Thymus (tissue), 11 donors: ENCODE results near the gene RPS8. TPM values are rescaled to one million over a fixed set of nuclear protein-coding genes. Genes with fewer than 3 reads are reported as not detected.
"Not testable (repeated sequence)": the region's sequence is repeated elsewhere in the genome, so short reads cannot be mapped to it uniquely, and the experiment has no call there.

Experiments used
- DNase-seq, 9 donors: peaks; one replicate each; pipeline ENCODE4 v3.0.0-alpha.2; 2013; ENCODE audit warnings: low spot score in 9 of 9, low read depth in 6 of 9, missing footprints in 1 of 9
- H3K27ac ChIP-seq, 2 donors: one replicate each; pipeline ENCODE4 v1.5.1; 2013; ENCODE audit warnings: control low read depth in 1 of 2, low read depth in 1 of 2, low read length in 1 of 2, mild to moderate bottlenecking in 1 of 2, moderate library complexity in 1 of 2
- H3K27me3 ChIP-seq, 2 donors: one replicate each; pipeline ENCODE4 v1.5.1; 2013; ENCODE audit warnings: low read length in 1 of 2; ENCODE audit not compliant: control insufficient read depth in 2 of 2, insufficient read depth in 1 of 2
- H3K36me3 ChIP-seq, 2 donors: one replicate each; pipeline ENCODE4 v1.5.1; 2013; ENCODE audit warnings: low read length in 1 of 2, mild to moderate bottlenecking in 1 of 2, moderate library complexity in 1 of 2; ENCODE audit not compliant: control insufficient read depth in 2 of 2, insufficient read depth in 2 of 2
- H3K4me1 ChIP-seq, 2 donors: one replicate each; pipeline ENCODE4 v1.5.1; 2013; ENCODE audit warnings: low read length in 2 of 2; ENCODE audit not compliant: control insufficient read depth in 2 of 2, insufficient read depth in 2 of 2
- H3K4me3 ChIP-seq, 2 donors: one replicate each; pipeline ENCODE4 v1.5.1; 2013; ENCODE audit warnings: low read length in 2 of 2, control low read depth in 1 of 2, mild to moderate bottlenecking in 1 of 2
- H3K9me3 ChIP-seq, 2 donors: one replicate each; pipeline ENCODE4 v1.5.1; 2013; ENCODE audit warnings: low read length in 1 of 2, mild to moderate bottlenecking in 1 of 2; ENCODE audit not compliant: control insufficient read depth in 2 of 2, insufficient read depth in 1 of 2
- WGBS: extraction: QIAGEN DNeasy Blood & Tissue Kit; methylation state at CpG from one replicate; pipeline ENCODE4 v1.1.7; 2013; 5-methylcytosine and 5-hydroxymethylcytosine counted together
- polyA plus RNA-seq: library from polyadenylated mRNA; stranded (reverse); fragments of 200-250 nt; gene quantifications from one replicate; pipeline ENCODE4 v1.2.3, GENCODE V29; 2013
- total RNA-seq: library from RNA; stranded (reverse); fragments of 120-200 nt; gene quantifications from one replicate; pipeline ENCODE4 v1.2.4, GENCODE V29; 2013
- donor health status: healthy.

Gene RPS8
- total and polyA plus RNA-seq, 2 donors = 3,262 to 3,732 TPM

DNA sequence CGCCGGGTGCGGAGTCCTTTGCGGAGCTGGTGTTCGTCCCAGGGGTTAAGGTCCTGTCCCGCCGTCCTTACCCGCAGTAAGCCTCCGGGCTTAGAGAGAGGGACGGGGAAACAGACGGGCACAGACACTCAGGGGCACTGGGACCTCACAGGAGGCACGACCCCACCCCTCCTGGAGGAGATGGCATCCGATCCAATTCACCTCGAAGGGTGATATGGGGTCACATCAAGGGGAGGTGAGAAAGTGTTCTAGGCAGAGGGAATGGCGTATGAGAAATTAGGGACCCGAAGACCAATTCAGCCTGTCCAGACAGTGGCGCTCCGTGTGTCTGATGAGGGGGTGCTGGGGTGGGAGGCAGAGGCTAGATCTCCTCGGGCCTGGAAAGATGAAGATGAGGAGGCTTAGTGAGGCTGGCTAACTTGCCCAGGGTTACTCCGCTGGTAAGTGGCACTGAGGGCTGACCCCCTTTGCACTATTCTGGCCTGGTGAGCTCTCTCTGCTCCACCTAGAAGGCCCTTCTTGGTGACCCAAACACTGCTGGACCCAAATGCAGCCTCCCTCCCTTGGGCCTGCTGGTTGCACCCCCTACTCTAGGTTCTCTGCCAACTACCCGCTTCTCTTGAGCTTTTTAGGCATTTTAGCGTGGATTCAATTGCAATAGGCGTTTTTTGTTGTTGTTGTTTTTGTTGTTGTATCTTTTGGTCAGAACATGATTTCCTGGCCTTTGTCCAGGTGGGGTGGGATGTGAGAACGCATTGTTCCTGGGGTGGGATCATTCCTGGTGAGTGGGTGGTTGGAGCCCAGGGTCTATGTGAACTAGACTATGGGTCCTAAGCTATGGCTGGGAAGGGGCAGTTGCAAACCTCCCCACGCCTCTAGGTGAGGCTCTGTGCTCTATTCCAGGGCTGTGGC, 45.2 kb downstream of the RPS8 start:
- H3K27ac ChIP-seq = peak overlapping the region; percentile 96 to 99
- no peaks in the 10 kb centered on the region for H3K27me3 ChIP-seq
- H3K4me1 ChIP-seq = peaks cover 3 to 19% of the 10 kb centered on the region in 2 donors
- WGBS = 30% methylated on average over 25 of the region's 25 CpGs
- DNase-seq = no peak
- no peaks in the 10 kb centered on the region for H3K36me3 ChIP-seq
- H3K9me3 ChIP-seq = no peaks in the 10 kb centered on the region
- peak overlapping the region; percentile 71 to 83 for H3K4me3 ChIP-seq

DNA sequence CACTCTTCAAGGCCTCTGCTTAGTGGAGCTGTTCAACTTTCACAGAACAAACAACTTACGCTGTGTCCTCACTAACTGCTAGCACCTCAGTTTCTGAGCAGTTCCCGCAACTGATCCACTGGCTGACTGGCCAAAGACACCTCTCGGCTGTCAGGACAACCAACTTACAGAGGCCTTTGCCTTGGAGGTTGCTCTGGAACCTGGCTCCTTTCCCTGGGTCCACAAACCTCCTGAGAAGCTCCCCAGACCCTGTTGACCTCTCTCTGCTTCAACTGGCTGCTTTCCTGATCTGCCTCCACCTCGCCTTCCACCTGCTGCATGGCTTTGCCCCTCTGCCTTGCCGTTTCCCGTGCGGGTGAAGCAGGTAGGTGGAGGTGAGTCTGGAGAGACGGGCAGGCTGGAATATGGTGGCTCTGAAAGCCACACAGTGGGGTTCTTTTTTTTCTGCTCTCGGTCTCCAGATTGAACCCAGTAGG, 45.9 kb downstream of the RPS8 start:
- peaks cover 3 to 19% of the 10 kb centered on the region in 2 donors for H3K4me1 ChIP-seq
- DNase-seq = no peak
- no peak overlapping the region for H3K27ac ChIP-seq
- no peak overlapping the region for H3K4me3 ChIP-seq
- H3K9me3 ChIP-seq = no peaks in the 10 kb centered on the region
- WGBS = 97% methylated on average over 9 of the region's 9 CpGs
- H3K27me3 ChIP-seq = no peaks in the 10 kb centered on the region
- no peaks in the 10 kb centered on the region for H3K36me3 ChIP-seq

DNA sequence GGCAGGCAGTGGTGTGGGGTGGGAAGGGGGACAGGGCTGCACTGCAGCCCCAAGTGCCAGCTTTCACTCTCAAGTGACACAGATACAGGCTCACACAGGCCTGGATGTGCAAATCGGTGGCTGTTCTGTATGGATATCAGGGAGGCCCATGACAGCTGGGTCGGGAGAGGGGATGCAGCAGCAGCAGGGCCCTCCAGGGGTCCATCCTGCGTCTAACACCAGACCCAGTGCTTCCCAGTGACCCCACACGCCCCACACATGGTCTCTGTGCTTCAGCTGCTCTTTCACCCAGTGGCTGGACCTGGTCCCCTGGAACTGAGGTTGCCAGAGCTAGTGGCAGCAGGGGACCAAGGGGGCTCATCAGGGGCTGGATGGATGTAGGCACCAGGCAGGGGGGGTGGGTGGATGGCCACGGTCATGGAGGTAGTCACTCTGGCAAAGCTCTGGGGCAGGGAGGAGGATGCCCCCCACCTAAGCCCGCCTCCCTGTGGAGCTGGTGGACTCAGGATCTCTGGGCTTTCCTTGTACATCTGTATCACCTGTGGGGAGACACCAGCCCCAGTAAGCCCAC, 46.9 kb downstream of the RPS8 start:
- no peak overlapping the region for H3K27ac ChIP-seq

DNA sequence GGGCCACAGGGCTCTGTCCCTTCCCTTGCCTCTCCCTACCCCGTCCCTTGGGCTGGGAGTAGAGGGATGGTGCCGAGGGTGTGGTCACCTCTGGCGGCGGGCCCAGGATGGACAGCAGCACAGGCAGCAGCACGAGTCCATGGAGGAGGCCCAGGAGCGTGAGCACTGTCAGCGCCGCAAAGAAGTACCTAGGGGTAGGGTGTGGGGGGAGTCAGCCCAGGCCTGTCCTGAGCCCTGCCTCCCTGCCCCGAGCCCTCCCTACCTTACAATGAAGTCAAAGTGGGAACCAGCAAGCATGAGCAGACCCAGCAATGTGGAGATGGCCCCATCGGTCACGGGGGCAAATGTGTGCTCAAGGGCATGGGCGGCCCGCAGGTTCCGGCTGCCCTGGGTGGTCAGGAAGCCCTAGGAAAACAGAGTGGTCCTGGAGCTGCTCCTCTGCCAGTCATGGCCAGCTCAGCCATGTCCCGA, 47.7 kb downstream of the RPS8 start:
- Histone ChIP-seq H3K4me3 (no peak overlapping the region), H3K9me3 (no peaks in the 10 kb centered on the region), H3K27me3 (no peaks in the 10 kb centered on the region), H3K4me1 (peaks cover 3 to 26% of the 10 kb centered on the region in 2 donors), H3K36me3 (no peaks in the 10 kb centered on the region), H3K27ac (no peak overlapping the region)
- no peak for DNase-seq
- WGBS = 98% methylated on average over 15 of the region's 15 CpGs

More for the DNA sequence above, 46.9 kb downstream of the RPS8 start:
- 97% methylated on average over 6 of the region's 6 CpGs for whole genome bisulfite sequencing
- Histone ChIP-seq H3K36me3 (no peaks in the 10 kb centered on the region), H3K27me3 (no peaks in the 10 kb centered on the region), H3K4me3 (no peak overlapping the region), H3K9me3 (no peaks in the 10 kb centered on the region), H3K4me1 (peaks cover 3 to 26% of the 10 kb centered on the region in 2 donors)
- no peak for DNase-seq

DNA sequence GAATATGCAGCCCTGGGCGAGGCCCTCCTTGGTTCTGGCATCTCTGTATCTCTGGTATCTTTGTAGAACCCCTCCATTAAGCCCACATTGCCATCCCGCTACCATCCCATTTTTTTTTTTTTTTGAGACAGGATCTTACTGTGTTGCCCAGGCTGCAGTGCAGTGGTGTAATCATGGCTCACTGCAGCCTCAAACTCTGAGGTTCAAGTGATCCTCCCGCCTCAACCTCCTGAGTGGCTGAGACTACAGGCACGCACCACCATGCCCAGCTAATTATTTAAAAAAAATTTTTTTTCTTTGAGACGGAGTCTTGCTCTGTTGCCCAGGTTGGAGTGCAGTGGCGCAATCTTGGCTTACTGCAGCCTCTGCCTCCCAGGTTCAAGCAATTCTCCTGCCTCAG, 49.1 kb downstream of the RPS8 start:
- H3K9me3 ChIP-seq, H3K36me3 ChIP-seq, H3K27ac ChIP-seq, DNase-seq, H3K4me3 ChIP-seq, H3K27me3 ChIP-seq: not testable (repeated sequence)
- H3K4me1 ChIP-seq = peaks cover 3 to 20% of the 10 kb centered on the region in 2 donors
- WGBS = over 99% methylated on average over 6 of the region's 6 CpGs

DNA sequence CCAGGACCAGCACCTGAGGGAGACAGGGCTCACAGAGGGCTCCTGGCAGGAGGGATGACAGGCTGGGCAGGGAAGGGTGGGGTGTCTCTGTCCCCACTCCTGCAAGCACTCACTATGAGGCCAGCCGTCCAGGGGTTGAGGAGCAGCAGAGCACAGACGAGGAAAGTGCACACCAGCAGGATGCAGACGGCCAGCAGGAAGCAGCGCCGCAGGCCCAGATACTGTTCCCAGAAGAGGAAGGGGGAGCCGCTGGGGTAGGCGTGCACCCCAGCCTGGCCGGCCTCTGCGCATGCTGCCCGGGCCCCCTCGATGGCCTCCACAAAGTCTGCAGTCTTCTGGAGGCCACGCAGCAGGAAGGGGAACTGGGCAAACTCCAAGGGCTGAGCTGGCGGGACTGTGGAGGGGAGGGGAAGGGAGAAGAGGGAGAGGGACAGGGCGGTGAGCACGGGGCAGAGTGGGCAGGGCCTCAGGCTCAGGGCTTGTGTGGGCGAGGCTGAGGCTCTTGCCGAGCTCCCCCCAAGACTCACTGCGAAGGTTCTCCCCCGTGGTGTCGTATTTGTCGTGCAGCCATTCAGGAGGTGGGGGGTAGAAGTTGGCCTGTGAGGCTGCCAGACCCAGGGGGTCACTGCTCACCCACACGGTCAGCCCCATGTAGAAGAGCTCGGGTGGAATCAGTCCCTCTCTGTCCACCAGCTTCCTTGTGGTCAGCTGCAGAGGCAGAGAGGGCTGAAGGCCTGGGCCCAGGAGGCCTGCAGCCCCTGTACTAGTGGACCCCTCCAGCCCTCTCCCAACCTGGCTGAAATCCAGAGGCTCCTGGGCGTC, 51.2 kb downstream of the RPS8 start:
- no peak for DNase-seq

DNA sequence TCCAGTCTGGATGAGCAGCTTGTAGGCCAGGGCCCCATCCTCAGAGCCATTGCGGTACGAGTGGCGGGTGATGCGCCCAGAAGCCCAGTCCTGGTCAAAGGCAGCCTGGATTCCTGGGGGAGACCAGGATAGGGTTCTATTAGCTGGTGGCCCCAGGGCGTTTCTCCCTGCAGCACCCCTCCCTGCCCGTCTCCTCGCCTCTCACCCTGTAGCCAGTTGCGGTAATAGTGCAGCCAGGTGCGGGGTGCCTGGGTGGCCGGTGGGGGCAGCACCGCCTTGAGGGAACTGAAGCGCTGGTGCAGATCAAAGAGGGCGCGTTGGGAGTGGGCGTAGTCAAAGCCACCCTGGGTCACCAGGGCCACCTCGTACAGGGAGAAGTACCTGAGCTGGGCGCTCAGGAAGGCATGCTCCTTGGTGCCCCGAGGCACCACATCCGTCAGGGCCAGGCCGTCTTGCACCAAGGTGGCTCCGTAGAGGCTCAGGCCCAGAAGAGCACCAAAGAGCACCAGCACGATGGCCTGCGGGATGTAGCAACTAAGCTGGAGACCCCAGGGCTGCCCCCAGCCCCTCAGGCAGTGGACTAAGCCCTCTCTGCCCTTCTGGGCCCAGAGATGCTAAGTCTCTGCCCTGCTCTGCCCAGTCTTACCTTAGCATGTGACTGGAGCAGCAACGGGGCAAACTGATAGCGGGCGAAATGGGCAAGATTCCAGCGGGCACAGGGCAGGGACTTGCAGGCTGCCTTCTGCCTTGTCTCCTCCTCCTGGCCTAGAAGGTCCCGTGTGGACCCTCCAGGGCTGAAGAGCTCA, 52.1 kb downstream of the RPS8 start:
- Histone ChIP-seq H3K9me3 (no peaks in the 10 kb centered on the region), H3K27me3 (no peaks in the 10 kb centered on the region), H3K36me3 (no peaks in the 10 kb centered on the region), H3K4me3 (no peak overlapping the region), H3K4me1 (peaks cover 0 to 22% of the 10 kb centered on the region in 2 donors), H3K27ac (no peak overlapping the region)
- whole genome bisulfite sequencing = 93% methylated on average over 28 of the region's 28 CpGs
- no peak for DNase-seq

More for the DNA sequence above, 51.2 kb downstream of the RPS8 start:
- H3K36me3 ChIP-seq = no peaks in the 10 kb centered on the region
- H3K27ac ChIP-seq = no peak overlapping the region
- no peak overlapping the region for H3K4me3 ChIP-seq
- no peaks in the 10 kb centered on the region for H3K9me3 ChIP-seq
- 50% methylated on average over 24 of the region's 24 CpGs for WGBS
- no peaks in the 10 kb centered on the region for H3K27me3 ChIP-seq
- H3K4me1 ChIP-seq = peaks cover 0 to 18% of the 10 kb centered on the region in 2 donors

DNA sequence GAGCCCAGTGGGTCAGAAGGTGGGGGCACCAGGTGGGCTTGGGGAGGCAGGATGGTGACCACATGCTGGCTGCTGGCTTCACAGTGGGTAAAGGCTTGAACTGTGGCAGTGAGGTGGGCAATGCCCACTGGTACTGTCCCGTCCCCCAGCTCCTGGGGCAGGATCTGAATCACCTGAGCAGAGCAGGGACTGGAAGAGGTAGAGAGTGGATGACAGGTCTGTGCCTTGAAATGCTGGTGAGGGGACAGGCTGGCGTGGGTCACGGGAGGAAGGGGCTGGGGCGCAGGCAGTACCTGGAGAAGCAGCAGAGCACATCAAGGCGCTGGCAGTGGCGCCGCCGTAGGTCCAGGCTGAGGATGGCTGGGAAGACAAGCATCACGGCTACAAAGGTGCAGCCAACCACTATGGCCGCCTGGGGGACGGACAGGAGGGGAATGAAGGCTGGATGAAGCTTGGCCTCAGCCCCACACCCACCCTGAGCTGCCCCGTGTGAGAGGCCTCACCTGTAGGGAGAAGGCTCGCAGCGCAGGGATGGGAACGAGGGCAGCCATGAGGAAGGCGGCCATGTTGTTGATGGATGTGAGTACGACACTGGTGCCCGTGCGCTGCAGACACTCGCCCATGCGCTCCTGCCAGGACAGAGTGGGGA, 52.8 kb downstream of the RPS8 start:
- Histone ChIP-seq H3K4me3 (no peak overlapping the region), H3K36me3 (no peaks in the 10 kb centered on the region), H3K27ac (no peak overlapping the region), H3K27me3 (no peaks in the 10 kb centered on the region), H3K4me1 (peaks cover 0 to 22% of the 10 kb centered on the region in 2 donors), H3K9me3 (no peaks in the 10 kb centered on the region)
- DNase-seq = no peak
- 98% methylated on average over 21 of the region's 21 CpGs for WGBS
